MM.1S (cell line): ENCODE results near the gene KIF7.

ENCODE experiments used
- CTCF ChIP-seq: fragments of 300-600 bp; sonication (generic); IDR thresholded peaks from 2 replicates; pipeline ENCODE4 v1.5.1; 2016; ENCODE audit warnings: antibody characterized with exemption, low read length, mixed read lengths
- EZH2 ChIP-seq: fragments of 300-600 bp; sonication (generic); optimal IDR thresholded peaks from 2 replicates; pipeline ENCODE3; 2017; ENCODE audit warnings: low read depth, mild to moderate bottlenecking, antibody characterized with exemption, low read length, mixed read lengths
- EZH2phosphoT487 ChIP-seq: fragments of 300-600 bp; sonication (generic); IDR thresholded peaks from 2 replicates; pipeline ENCODE4 v1.6.1; 2018; ENCODE audit warnings: antibody characterized with exemption, low read length

GRCh38 chr15:89649013-89649625 lies 6.1 kb downstream of the KIF7 start:
- TF ChIP-seq CTCF (no peak), EZH2 (no peak), EZH2phosphoT487 (no peak)
